MM.1S (cell line): ENCODE results near the gene PPHLN1.

ENCODE experiments used
- EZH2 ChIP-seq: fragments of 300-600 bp; sonication (generic); optimal IDR thresholded peaks from 2 replicates; pipeline ENCODE3; 2017; ENCODE audit warnings: low read depth, mild to moderate bottlenecking, antibody characterized with exemption, low read length, mixed read lengths
- EZH2phosphoT487 ChIP-seq: fragments of 300-600 bp; sonication (generic); IDR thresholded peaks from 2 replicates; pipeline ENCODE4 v1.6.1; 2018; ENCODE audit warnings: antibody characterized with exemption, low read length
- TF ChIP-seq, protein P1 (sequence below): fragments of 300-600 bp; sonication (generic); IDR thresholded peaks from 2 replicates; pipeline ENCODE4 v1.5.1; 2016; ENCODE audit warnings: antibody characterized with exemption, low read length, mixed read lengths

DNA sequence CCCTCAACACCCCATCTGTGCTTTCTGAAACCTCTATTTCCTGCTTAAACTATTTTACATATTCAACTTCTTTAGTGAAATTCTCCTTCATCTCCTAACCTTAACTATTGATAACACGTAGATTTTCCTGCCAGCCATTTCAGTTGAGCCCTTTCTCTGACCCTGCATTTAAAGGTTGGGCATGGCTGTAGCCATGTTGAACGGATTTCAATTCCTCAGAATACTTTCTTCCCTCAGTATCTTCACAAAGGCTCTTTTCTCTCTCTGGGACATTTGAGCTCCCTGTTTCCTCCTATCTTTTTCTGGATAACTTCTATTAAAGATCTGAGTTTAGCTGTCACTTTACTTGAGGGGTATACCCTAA is 1.2 kb downstream of the PPHLN1 start:
- TF ChIP-seq EZH2phosphoT487 (no peak), EZH2 (no peak)
- TF ChIP-seq, protein P1, sequence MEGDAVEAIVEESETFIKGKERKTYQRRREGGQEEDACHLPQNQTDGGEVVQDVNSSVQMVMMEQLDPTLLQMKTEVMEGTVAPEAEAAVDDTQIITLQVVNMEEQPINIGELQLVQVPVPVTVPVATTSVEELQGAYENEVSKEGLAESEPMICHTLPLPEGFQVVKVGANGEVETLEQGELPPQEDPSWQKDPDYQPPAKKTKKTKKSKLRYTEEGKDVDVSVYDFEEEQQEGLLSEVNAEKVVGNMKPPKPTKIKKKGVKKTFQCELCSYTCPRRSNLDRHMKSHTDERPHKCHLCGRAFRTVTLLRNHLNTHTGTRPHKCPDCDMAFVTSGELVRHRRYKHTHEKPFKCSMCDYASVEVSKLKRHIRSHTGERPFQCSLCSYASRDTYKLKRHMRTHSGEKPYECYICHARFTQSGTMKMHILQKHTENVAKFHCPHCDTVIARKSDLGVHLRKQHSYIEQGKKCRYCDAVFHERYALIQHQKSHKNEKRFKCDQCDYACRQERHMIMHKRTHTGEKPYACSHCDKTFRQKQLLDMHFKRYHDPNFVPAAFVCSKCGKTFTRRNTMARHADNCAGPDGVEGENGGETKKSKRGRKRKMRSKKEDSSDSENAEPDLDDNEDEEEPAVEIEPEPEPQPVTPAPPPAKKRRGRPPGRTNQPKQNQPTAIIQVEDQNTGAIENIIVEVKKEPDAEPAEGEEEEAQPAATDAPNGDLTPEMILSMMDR = no peak
